Effector memory CD4-positive, alpha-beta T cell (primary cell): ENCODE results near the gene UNC93B1.

Experiments
- DNase-seq, 3 donors: peaks; one replicate each; pipeline ENCODE4 v3.0.0-alpha.2; 2020
- H3K27ac ChIP-seq: 2 replicates; pipeline ENCODE4 v1.7.0; 2013; ENCODE audit warnings: mild to moderate bottlenecking, low read length, moderate library complexity; ENCODE audit not compliant: insufficient read depth, poor library complexity, severe bottlenecking
- H3K27me3 ChIP-seq: replicated peaks from 2 replicates; pipeline ENCODE4 v1.7.0; 2013; ENCODE audit warnings: mild to moderate bottlenecking, low read length; ENCODE audit not compliant: insufficient read depth, control insufficient read depth, poor library complexity, severe bottlenecking
- H3K36me3 ChIP-seq: 2 replicates; pipeline ENCODE4 v1.7.0; 2013; ENCODE audit warnings: mild to moderate bottlenecking, low read length, moderate library complexity; ENCODE audit not compliant: control insufficient read depth, insufficient read depth
- H3K4me1 ChIP-seq: 2 replicates; pipeline ENCODE4 v1.7.0; 2013; ENCODE audit warnings: low read length, mild to moderate bottlenecking; ENCODE audit not compliant: control insufficient read depth, insufficient read depth, poor library complexity, severe bottlenecking
- H3K4me3 ChIP-seq: 2 replicates; pipeline ENCODE4 v1.7.0; 2013; ENCODE audit warnings: low read length, low read depth, mild to moderate bottlenecking; ENCODE audit not compliant: insufficient read depth, poor library complexity, severe bottlenecking
- H3K9me3 ChIP-seq: 2 replicates; pipeline ENCODE4 v1.7.0; 2013; ENCODE audit warnings: mild to moderate bottlenecking, low read length, moderate library complexity; ENCODE audit not compliant: control insufficient read depth

The UNC93B1 gene

DNA sequence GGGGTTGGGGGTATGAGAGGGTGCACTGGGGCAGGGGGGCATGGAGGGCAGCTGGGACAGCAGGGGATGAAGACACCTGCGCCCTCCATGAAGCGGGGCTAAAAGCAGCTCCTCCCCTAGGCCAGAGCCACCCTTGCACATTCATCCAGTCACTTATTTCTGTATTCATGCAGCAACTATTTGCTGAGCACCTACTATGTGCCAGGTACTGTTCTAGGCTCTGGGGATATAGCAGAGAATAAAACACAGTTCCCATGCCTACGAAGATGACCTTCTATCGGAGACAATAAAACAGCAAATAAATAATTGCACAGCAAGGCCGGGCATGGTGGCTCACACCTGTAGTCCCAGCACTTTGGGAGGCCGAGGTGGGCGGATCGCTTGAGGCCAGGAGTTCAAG lies 11.6 kb upstream of the UNC93B1 start:
- Histone ChIP-seq H3K9me3 (no peaks in the 10 kb centered on the region), H3K27ac (no peak overlapping the region), H3K4me1 (no peaks in the 10 kb centered on the region), H3K27me3 (no peaks in the 10 kb centered on the region), H3K4me3 (no peak overlapping the region), H3K36me3 (no peaks in the 10 kb centered on the region)
- DNase-seq, result no peak

DNA sequence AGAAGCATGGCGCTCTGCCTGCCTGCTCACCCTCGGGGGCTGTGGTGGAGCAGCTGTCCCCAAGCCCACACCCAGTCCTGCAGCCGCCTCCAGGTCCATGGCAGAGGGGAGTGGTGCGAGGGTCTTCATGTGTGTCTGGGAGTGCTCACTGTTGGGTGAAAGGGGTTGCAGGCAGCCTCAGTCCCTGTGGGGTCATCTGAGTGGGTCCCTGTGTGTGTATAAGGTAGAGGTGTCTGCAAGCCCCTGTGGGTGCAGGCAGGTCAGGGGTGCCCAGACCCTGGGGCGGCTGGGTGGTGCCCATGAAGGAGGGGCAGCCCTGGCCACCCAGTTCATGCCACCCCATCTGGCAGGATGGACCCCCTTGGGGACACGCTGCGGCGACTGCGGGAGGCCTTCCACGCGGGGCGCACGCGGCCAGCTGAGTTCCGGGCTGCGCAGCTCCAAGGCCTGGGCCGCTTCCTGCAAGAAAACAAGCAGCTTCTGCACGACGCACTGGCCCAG lies 11.1 kb upstream of the UNC93B1 start:
- Histone ChIP-seq H3K4me1 (no peaks in the 10 kb centered on the region), H3K4me3 (no peak overlapping the region), H3K9me3 (no peaks in the 10 kb centered on the region), H3K27me3 (no peaks in the 10 kb centered on the region), H3K27ac (no peak overlapping the region), H3K36me3 (no peaks in the 10 kb centered on the region)
- DNase-seq, result no peak

DNA sequence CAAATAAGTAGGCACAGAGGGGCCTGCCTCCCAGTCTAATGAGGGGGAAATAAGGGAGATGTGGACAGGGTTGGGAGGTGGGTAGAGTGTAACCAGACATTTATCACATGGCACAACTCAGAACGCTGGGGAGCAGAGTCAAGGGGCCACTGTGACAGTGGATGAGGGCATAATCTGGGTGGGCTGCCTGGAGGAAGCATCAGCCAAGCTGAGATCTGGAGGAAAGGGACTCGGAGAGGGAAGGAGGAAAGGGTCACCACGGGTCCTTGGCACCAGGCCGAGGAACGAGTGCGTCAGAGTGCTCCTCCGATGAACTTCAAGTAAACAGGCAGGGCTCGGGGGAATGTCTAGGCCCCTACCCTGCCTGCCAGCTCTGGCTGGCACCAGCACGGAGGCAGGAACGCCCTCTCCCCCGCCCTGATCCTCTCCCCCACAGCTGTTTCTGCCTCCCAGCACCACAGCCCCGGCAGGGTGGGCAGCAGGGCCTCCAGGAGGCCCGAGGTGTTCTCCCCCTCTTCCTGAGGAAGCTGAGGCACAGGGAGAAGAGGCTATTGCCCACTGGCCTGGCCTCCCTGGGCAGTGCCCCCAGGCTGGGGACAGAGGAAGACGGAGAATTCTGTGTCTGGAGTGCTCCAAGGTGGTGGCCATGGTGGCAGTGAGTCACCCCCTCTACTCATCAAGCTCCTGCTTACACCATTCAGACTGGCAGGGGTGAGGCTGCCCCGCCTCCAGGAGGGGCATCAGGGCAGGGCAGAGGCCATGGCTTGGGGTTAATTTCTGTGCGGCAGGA lies 10.5 kb upstream of the UNC93B1 start:
- H3K27ac ChIP-seq, result no peak overlapping the region
- no peaks in the 10 kb centered on the region for H3K9me3 ChIP-seq
- DNase-seq, result no peak
- H3K36me3 ChIP-seq, result no peaks in the 10 kb centered on the region
- no peaks in the 10 kb centered on the region for H3K27me3 ChIP-seq
- H3K4me3 ChIP-seq, result no peak overlapping the region
- H3K4me1 ChIP-seq, result no peaks in the 10 kb centered on the region

- Histone ChIP-seq H3K27ac (no peak overlapping the region), H3K27me3 (no peaks in the 10 kb centered on the region), H3K36me3 (no peaks in the 10 kb centered on the region), H3K4me1 (no peaks in the 10 kb centered on the region), H3K9me3 (no peaks in the 10 kb centered on the region), H3K4me3 (no peak overlapping the region)
- no peak for DNase-seq
Observed at GRCh38 chr11:68013611-68014156, 9.8 kb upstream of the UNC93B1 start.

GRCh38 chr11:68012843-68013610 lies 9.1 kb upstream of the UNC93B1 start:
- no peak for DNase-seq
- H3K9me3 ChIP-seq, result no peaks in the 10 kb centered on the region
- no peaks in the 10 kb centered on the region for H3K4me1 ChIP-seq
- no peaks in the 10 kb centered on the region for H3K36me3 ChIP-seq
- no peak overlapping the region for H3K27ac ChIP-seq
- no peak overlapping the region for H3K4me3 ChIP-seq
- no peaks in the 10 kb centered on the region for H3K27me3 ChIP-seq

- Histone ChIP-seq H3K4me1 (no peaks in the 10 kb centered on the region), H3K36me3 (no peaks in the 10 kb centered on the region), H3K4me3 (no peak overlapping the region), H3K27me3 (no peaks in the 10 kb centered on the region), H3K9me3 (no peaks in the 10 kb centered on the region), H3K27ac (no peak overlapping the region)
- DNase-seq, result no peak
Observed at GRCh38 chr11:68012044-68012842, 8.3 kb upstream of the UNC93B1 start.

- DNase-seq, result no peak
- no peaks in the 10 kb centered on the region for H3K4me1 ChIP-seq
- H3K27ac ChIP-seq, result no peak overlapping the region
- no peak overlapping the region for H3K4me3 ChIP-seq
- H3K36me3 ChIP-seq, result no peaks in the 10 kb centered on the region
- no peaks in the 10 kb centered on the region for H3K27me3 ChIP-seq
- no peaks in the 10 kb centered on the region for H3K9me3 ChIP-seq
Observed at GRCh38 chr11:68011051-68011943, 7.4 kb upstream of the UNC93B1 start.

GRCh38 chr11:68010090-68011041 lies 6.5 kb upstream of the UNC93B1 start, which contains the start of gene ALDH3B1:
ALDH3B1 (plus strand) TSS chr11:68010327; CDS start chr11:68015298, 4,971 bp downstream.
- H3K9me3 ChIP-seq, result no peaks in the 10 kb centered on the region
- no peaks in the 10 kb centered on the region for H3K27me3 ChIP-seq
- H3K4me3 ChIP-seq, result no peak within 1 kb of the TSS
- H3K27ac ChIP-seq, result no peak within 1 kb of the TSS
- no peaks in the 10 kb centered on the region for H3K36me3 ChIP-seq
- H3K4me1 ChIP-seq, result no peaks in the 10 kb centered on the region
- DNase-seq, result no peak
